Inflammatory macrophage (primary cell): ENCODE data around the gene OGFOD3.
A peak's percentile ranks its signal among the peaks of the same experiment; 100 is the strongest.

Source experiments
- DNase-seq, 2 donors: peaks; one replicate each; pipeline ENCODE4 v3.0.0-alpha.2; 2020 to 2022

The OGFOD3 gene

DNA sequence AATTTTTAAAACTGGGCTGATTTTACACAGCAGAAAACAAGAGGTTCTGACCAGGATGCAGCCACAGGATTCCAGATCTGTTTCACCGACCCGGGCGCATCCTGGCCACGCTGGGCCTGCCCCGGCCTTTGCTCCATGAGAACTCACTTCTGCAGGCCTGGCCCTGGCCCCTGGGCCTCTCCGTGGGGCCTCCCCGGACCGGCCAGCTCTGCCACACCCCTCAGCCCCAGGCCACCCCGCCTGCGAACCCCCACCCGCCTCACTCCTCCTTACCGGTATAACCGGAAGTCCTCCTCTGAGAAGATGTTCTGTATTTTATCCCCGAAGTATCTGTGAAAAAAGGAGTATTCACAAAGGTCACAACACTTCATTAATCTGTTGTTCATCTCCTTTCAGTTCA lies 13.3 kb downstream of the OGFOD3 start:
- DNase-seq, result no peak

DNA sequence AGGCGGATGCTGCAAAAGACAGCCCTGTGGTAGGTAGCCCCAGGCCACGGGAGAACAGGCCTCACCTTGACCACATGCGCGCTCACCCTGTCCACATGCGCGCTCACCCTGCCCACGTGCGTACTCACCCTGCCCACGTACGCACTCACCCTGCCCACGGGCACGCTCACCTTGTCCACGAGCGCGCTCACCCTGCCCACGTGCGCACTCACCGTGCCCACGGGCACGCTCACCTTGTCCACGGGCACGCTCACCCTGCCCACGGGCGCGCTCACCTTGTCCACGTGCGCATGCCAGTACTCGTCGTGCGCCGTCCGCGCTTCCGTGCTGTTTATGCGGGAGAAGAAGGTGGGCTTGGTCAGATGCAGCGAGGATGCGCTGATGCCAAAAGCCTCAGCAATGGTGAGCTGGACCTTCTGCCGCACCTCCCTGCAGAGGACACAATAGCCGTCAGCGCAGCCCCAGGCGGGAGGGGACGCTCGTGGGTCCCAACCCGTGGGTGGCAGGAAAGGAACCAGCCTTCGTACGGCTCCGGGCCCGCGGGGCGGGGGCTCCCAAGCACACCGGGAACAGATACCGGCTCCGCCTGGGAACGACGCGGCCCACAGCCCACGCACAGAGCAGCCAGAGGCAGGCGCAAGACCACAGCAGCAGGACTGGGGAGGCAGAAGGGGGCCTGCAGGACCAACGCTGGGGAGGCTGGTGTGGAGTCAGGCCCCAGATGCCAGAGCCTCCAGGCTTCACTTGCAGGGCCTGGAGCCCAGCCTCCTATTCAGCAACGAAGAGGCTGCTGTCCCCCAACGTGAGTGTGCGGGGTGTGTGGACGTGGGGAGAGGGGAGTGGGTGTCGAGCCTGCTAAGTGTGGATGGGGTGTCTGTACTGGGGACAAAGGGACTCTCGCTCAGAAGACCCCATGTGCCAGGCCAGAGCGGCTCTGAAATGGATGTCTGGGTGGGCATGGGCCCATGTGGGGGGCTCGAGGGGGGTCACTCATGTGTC lies 14.4 kb downstream of the OGFOD3 start:
- no peak for DNase-seq

DNA sequence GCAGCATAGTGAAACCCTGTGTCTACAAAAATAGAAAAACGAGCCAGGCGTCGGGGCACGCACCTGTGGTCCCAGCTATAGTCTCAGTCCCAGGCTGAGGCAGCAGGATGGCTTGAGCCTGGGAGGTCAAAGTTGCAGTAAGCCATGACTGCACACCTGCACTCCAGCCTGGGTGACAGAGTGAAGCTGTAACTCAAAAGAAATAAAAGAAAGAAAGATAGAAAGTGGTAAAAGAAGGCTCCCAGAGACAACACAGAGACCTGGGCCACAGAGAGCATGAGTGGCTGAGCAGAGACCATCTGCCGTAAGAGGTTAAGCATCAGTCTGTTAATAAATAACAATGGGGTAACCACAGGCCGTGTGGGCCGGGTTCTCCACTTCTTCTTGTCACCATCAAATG lies 15.5 kb downstream of the OGFOD3 start:
- DNase-seq, result no peak

GRCh38 chr17:82400830-82401229 lies 17.6 kb downstream of the OGFOD3 start:
- peak; percentile 83 to 88 for DNase-seq

DNA sequence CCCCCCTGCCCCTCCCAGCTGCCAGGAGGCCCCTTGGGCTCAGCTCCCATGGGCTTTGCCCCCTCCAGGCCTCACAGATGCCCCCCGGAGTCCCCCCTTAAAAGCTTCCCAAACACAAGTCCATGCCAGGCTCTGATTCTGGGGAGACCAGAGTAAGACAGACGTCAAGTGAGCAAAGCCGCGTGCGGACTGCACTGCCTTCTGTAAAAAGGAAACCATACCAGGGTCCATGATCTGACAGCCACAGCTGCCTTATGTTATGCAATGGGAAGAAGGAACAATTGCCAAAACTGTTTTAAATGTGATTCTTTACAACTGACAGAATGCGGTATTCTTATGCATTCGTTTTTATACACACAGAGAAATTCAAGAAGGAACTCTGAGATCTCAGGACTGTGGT lies 18.2 kb downstream of the OGFOD3 start:
- DNase-seq, result peak; percentile 53 to 67

DNA sequence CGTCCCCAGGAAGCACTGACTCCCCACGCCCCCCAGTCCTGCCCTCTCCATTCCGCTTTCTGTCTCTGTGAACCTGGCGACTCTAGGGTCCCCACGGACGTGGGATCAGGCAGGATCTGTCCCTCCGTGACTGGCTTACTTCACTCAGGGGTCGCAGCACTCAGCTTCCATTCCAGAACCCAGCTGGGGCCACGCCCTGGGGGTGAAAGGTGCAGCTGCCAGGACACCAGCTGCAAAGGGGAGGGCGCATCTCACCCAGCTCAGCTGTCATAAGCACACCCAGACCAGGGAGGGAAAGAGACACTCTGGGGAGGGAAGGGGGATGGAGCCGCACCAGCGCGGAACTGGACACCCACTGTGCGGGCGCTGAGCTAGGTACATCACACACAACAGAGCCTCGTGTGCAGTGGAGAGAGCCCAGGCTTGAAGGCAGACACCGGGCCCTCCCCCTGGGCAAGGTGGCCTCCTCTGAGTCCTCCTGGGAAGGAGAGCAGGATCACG lies 18.7 kb downstream of the OGFOD3 start:
- no peak for DNase-seq

- DNase-seq, result peak; percentile 25 to 26
These were observed 19.3 kb downstream of the OGFOD3 start for GRCh38 chr17:82399041-82399441.

- no peak for DNase-seq
These were observed 20.7 kb downstream of the OGFOD3 start for GRCh38 chr17:82397449-82398335.

DNA sequence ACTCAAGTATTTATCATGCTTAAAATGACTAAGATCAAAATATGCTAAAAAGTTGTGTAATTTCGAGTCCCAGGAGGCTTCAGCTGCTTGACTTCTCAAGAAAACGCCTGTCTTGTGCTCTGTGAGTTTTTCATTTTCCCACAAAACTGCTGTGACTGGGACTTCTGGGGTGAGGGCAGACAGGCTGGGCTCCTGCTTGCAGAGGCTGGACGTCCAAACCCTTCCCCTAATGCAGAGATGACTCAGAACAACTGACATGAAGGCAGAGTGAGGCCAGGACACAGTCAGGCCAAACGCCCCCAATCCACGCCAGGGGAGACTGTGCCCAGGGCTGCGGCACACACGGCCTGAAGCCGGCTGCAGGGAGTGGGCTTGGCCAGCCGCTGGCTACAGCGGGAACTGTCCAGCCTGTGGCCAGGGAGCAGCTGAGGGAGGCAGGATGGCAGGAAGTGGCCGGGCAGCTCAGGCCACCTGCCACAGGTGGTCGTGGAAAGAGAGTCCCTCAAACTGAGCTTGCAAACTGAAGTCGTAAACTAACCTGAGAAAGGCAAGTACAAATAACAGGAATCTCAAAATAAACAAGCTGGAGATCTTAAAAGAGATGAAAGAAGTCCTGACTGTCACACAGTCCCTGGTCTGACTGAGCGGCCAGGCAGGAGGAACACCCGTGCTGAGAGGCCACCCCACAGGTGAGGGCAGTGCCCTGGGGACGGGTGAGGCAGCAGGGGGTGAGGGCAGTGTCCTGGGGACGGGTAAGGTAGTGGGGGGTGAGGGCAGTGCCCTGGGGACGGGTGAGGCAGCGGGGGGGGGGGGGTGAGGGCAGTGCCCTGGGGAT lies 21.6 kb downstream of the OGFOD3 start:
- peak in 1 of 2 donors; percentile 13 for DNase-seq

DNA sequence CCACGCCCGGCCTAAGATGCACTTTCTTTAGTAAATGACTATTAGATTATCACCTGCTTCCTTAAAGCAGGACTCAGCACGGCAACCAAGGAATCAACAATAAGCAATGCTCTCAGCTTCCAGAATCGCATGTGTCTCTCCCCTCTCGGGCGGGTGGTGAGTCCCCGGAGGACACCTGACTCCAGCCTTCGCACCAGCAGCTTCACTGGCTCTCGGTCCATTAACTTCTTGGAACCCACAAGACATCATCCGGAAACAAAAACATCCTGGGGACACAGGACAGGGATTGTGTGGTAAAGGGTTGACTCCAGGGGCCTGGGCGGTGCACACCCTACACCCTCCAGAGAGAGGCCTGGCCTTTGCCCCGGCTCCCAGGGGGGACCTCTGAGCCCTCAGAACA lies 24.1 kb downstream of the OGFOD3 start:
- DNase-seq, result no peak

- no peak for DNase-seq
These were observed 25.4 kb downstream of the OGFOD3 start for GRCh38 chr17:82392941-82393340.

DNA sequence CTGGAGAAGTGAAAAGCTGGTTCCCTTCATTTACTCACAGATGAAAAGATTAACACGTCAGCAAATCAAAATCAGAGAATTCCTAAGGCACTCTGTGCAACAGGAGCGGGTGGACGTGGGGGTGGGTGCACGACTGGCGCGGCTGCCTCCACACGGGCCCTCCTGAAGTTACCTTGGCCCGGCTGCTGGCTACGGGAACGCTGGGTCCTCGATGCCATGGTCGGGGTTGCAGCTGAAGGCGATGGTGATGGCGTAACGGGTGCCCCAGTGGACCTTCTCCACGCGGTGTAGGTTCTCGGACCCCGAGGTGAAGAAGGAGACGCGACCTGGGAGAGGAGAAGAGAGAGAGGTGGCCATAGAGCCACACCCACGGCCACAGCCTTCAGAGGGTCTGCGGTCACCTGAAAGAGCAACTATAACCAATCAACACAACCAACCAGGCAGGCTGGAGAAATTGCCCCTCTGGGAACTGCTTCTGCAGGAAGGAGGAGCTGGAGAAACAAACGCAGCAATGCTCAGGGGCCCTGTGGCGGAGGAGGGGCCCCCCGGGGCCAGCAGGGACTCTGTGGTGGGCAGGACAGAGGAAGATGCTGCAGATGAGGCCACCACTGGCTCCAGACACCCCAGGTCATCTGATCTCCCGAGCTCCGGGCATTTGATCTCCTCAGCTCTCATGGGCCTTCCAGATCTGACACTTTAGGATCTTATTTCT lies 26.0 kb downstream of the OGFOD3 start:
- no peak for DNase-seq

DNA sequence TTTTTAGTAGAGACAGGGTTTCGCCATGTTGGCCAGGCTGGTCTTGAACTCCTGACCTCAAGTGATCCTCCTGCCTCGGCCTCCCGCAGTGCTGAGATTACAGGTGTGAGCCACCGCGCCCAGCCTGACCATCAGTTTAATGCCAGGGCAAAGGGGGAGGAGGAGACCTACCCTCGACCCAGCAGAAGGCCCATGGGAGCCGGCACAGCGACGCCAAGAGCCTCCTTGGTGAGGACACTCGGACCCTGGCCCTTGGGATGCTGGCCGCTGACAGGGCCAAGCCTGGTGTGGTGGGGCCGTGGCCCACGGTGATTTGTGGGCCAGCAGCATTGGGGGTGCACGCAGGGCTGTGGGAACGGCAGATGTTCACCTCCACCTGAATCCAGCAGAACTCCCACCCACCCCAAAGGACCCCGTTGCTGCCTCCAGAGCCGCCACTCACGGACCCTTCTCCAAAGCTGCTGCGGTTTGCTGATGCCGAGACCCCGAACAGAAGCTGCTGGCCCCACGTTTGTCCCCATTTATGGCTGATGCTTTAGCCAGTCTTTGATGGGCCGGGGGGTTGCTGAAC lies 26.8 kb downstream of the OGFOD3 start:
- DNase-seq, result no peak

DNA sequence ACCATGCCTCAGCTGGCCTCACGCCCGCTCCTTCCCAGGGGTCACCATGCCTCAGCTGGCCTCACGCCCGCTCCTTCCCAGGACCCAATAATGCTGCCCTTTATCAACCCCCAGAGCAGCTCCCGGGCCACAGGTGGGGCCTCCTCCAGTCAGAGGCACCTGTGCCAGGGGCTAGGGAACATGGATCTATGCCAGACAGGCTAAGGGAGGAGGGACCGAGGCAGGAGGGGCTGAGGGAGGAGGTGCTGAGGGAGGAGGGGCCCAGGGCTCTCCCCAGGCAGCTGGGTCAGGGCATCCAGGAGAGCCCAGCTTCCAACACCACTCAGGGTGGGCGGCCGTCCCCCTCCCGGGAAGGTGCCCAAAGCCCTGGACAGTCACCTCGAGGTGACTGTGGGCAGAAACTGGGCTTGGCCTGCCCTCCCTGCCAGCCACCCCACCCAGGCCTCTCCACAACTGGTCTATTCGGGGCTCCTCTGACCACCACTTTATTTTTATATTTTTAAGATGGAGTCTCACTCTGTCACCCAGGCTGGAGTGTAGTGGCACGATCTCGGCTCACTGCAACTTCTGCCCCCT lies 27.4 kb downstream of the OGFOD3 start:
- DNase-seq, result no peak

DNA sequence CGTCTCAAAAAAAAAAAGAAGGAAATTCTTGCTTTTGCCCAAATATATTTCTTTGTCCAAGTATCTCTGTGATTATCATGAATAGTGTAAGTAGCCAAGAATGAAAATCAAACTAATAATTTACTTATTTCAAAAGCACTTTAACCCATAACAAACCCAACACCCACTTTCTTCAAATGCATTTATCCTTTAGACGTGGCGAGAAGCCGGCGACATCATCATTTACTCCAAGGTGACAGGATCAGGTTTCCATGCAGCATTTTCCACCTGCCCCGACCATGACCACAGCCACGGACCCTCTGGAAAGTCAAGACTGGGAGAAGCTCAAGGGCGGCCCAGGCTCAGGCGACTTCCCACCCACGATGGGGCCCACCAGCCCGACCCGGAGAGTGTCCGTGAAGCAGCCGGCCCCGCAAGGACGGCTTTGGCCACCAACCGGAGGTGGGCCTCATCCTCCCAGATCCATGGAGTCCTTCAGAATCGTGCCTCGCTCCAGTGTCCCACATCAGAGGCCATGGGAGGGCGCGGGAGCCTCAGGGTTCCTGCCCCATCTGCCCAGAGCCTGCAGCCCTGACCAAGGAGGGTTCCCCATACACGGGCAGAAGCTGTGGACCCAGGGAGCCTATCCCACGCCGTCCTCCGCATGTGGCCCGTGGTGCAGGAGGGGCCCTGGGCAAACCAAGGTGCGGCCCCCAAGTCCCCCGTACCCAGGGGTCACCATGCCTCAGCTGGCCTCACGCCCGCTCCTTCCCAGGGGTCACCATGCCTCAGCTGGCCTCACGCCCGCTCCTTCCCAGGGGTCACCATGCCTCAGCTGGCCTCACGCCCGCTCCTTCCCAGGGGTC lies 28.1 kb downstream of the OGFOD3 start:
- DNase-seq, result no peak

GRCh38 chr17:82389379-82389778 lies 29.0 kb downstream of the OGFOD3 start:
- DNase-seq, result no peak

DNA sequence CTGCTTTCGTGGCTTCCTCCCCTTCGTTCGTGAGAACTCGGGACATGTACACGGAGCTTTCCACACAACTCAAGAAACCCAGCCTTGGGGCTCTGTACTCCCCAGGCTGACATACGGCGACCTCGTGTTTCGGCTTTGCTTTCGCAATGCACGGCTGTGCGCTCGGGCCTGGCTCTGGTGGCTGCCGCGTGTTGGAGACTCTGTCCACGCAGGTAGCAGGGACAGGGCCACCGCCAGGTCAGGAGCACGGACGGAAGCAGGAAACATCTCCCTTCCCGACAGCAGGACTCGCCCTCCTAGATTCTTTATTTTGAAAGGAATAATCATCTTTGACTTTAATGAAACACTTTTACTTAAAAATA lies 29.5 kb downstream of the OGFOD3 start:
- peak in 1 of 2 donors; percentile 20 for DNase-seq

DNA sequence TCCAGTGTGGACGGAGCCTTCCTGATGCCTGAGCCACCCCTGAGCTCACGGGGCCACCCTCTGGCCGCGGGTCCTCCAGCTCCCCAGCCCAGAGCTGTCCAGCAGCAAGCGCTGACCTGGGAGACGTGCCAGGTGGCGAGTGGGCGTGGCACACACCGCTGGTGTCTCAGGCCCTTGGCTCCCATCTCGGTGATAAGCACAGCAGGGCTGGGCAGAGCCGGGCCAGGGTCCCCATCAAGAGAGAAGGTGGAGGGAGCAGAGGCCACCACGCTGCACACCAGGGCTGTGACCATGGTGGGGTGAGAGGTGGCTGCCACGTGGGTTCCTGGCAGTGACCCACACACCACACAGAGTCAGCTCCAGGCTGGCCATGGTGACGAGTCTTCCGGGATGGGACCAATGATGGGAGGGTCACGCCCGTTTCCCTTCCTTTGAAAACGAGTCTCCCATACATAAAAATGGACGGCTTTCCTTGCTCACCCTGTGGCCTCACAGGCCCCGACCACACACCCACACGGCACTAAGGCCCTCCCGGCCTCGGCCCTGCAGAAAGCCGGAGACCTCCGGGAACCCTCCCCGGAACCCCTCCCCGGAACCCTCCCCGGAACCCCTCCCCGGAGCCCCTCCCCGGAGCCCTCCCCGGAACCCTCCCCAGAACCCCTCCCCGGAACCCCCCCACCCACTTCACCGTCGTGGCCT lies 30.0 kb downstream of the OGFOD3 start:
- DNase-seq, result no peak

DNA sequence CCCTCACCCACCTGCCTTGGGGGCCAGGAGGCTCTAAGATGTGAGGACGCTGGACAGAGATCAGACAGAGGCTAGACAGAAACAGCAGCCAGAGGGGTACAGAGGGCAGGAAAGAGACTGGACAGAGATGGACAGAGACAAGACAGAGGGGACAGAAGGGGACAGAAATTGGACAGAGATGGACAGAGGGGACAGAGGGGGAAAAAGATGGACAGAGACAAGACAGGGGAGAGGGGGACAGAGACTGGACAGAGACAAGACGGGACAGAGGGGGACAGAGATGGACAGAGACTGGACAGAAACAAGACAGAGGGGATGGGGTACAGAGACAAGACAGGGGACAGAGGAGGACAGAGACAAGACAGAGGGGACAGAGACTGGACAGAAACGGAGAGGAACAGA lies 30.7 kb downstream of the OGFOD3 start:
- DNase-seq, result no peak
